ENCODE measurements around the gene SFT2D2.

SFT2D2 gene

DNA sequence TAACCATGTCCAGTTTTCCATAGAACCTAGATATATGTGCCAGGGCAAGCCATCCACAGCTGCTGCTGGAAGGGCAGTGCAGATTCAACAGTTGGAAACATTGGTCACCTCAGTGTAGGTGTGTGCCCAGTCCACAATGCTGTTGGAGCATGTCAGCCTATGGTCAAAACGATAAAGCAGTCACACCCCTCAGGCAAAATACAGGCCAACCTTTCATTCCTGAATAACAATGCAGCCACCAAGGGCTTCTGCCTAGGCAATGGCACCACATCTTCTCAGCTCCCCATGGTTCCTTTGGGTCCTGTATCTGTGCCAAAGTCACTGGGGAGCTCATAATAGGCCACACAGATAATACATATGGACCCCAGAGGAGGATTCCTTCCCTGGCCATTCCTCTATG lies 39.8 kb downstream of the SFT2D2 start:
- DNase-seq (ENCODE audit: low read depth in 3 of 3): no peak

DNA sequence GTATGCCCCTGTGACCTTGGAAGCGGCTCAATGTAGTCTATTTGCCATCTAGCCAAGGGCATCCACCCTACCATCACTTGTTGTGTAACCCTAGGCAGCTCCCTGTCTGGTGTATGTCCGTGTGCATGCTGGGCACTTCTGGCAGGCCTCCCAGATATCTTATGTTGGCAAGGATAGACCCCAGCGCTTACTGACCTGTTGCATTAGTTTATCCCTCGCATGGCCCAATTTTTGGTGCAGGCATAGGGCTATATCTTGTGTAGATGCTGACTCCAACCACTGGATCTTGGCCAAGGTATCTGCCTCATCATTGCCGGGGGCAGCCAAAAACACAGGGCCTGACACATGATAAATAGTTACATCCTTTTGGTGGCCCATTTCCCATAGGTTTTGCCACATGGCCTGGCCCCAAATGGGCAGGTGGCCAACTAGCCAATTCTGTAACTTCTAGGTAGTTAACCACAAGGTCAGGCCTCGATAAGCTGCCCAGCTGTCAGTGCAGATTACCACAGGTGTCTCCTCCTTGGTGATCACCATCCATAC lies 40.9 kb downstream of the SFT2D2 start:
- no peak for DNase-seq (ENCODE audit: low read depth in 3 of 3)

DNA sequence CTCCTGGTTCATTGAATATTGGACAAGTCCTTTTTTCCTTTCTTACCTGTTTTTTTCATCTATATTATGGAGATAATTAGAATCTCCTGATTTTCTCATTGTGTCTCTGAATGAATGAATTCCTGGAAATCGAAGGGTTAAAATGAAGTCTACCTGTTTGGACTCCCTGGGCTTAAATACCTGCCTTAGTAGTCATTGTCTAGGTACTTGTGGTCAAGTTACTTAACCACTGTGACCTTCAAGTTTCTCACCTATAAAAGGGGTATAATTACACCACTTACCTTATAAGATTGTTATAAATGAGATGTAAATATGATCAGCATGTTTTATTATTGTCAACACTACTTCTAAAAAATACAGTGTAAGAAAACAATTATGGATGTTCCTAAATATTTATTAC lies 45.8 kb downstream of the SFT2D2 start:
- no peak for DNase-seq (ENCODE audit: low read depth in 3 of 3)

DNA sequence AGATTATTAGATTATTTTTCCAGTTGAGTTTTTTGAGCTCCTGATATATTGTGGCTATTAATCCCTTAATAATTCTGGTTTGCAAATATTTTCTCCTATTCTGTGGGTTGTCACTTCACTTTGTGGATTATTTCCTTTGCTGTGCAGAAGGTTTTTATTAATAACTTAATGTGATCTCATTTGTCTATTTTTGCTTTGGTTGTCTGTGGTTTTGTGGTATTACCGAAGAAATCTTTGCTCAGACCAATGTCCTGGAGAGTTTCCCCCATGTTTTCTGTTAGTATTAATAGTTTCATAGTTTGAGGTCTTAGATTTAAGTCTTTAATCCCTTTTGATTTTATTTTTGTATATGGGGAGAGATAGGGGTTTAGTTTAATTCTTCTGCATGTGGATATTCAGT lies 47.8 kb downstream of the SFT2D2 start:
- DNase-seq (ENCODE audit: low read depth in 3 of 3): no peak

DNA sequence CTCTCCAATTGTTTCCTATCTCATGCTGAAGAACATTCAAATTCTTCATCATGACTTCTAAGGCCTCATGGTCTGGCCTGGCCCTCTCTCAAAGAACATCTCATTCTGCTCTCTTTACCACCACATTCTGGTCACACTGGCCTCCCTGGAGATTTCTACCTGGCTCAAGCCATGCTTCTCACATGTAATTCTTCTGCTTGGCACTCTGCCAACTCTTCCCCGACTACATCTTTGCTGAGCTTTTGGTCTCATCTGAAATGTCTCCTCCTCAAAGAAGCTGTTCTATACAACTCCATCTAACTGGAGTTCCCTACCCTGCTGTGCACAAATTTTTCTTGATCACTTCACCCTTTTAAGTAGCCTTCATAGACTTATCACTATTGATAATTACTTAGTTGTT lies 53.4 kb downstream of the SFT2D2 start:
- no peak for DNase-seq (ENCODE audit: low read depth in 3 of 3)

DNA sequence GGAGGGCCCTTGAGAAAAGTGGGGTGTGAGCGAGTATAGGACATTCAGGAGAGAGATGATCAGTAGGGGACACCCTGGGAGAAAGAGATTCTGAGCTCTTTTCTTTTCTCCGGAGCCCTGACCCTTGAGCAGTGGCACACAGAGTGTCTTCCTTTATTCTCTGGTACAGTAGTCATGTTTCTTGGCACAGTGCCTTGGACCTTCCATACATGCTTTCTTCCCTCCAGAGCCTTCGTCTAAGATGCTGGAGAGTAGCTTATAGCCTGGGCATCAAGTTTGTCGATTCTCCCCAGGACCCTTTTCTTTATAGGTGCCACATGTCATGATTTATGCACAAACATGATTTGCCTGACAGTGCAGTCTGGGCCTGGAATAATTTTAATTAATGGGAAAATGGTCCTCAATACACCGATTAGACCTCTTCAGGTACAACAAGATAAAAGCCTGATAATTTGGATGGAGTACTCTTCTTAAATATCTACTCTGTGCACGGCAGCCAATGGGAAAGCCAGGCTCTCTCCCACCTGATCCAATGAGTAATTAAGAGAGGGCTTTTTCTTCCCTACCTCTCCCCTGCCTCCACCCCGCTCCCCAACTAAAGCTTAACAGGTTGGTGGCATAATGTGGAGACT lies 54.6 kb downstream of the SFT2D2 start, which contains the start of gene TBX19:
Gene TBX19 (plus strand): TSS at position 582 of the 632 bp plus-strand sequence. CDS start 214 bp downstream, outside the sequence.
- no peak for DNase-seq (ENCODE audit: low read depth in 3 of 3)

DNA sequence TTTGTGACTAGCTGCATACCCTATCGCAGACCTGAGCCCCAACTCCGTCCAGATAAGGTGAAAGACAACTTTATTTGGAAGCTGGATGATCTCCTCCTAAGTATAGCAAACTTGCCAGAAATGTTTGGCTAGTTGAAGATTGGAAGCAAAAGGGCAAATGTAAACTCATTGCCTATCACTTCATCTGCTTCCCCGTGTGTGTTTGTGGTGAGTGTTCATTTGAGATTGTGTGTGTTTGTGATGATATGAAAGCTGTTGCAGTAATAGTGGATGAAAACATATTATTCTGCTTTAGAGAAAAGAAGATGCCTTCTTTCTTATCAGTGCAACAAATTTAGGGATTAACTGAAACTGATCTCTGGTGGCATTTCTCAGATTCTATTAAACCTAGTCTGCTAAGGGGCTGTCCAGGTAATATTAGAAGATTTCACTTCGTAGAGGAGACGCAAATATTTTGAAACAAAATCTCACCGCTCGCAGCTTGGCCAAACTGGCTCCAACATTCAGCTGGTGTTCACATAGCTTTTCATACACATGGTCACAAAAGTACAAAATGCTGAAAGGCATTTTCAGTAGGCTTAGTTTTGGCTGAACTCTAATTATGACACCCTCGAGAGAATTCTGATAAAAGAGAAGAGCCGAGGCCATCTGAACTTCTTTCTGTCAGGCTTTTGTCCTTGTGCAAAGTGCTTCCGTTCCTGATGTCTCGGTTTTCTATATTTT lies 56.0 kb downstream of the SFT2D2 start:
- no peak for DNase-seq (ENCODE audit: low read depth in 3 of 3)

DNA sequence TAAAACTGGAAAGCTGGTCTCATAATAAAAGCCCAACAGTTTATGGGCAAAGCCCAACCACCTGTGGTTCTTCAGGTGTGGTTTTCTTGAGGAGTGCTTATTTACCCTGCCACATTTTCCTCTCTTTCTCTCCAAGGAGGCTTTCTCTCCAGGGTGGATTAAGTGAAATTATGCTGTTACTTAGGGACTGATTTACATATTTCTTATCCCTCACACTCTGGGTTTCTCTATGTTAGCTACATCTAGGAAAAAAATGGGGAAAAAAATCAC lies 59.7 kb downstream of the SFT2D2 start:
- DNase-seq (ENCODE audit: low read depth in 3 of 3): no peak

DNA sequence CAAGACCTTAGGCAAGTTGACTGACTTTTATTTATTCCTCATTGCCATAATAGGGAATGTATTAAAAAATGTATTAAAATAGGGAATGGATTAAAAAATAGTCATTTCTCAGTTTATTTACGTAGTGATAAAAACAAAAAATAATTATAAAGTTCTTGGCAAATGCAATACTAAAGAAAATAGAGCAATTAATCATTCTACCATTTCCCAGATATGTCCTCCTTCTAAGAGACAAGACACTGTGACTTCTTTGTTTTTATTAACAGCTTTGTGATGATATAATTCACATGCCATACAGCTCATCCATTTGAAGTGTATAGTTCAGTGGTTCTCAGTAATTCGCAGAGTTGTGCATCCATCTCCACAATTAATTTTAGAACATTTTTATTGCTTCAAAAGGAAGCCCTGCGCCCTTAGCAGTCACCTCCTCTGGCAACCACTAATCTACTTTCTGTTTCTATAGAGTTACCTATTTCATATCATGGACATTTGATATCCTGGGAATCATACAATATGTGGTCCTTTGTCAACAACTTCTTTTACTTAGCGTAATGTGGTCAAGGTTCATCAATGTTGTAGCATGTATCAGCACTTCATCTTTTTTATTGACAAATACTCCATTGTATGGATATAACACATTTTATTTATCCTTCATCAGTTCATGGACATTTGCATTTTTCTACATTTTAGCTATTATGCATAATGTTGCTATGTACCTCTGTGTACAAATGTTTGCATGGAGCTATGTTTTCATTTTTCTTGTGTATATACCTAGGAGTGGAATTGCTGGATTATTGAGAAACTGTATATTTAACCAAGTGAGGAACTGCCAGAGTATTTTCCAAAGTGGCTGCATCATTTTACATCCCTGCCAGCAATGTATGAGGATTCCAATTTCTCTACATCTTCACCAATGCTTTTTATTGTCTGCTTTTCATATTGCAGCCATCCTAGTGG lies 60.4 kb downstream of the SFT2D2 start:
- no peak for DNase-seq (ENCODE audit: low read depth in 3 of 3)

DNA sequence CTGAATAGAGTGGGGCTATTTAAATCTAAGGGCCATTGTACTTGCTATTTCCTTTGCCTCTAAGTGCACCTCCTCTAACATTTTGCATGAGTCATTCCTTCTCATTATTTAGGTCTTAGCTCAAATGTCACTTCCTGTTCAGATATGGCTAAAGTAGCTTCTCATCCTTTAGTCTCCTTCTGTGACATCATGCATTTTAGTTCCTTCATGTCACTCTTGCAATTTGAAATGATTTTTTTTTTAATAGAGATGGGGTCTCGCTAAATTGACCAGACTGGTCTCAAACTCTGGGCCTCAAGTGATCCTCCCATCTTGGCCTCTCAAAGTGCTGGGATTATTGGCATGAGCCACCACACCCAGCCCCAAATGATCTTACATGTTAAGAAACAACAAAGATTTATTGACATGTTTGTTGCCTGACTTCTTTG lies 61.4 kb downstream of the SFT2D2 start:
- no peak for DNase-seq (ENCODE audit: low read depth in 3 of 3)

DNA sequence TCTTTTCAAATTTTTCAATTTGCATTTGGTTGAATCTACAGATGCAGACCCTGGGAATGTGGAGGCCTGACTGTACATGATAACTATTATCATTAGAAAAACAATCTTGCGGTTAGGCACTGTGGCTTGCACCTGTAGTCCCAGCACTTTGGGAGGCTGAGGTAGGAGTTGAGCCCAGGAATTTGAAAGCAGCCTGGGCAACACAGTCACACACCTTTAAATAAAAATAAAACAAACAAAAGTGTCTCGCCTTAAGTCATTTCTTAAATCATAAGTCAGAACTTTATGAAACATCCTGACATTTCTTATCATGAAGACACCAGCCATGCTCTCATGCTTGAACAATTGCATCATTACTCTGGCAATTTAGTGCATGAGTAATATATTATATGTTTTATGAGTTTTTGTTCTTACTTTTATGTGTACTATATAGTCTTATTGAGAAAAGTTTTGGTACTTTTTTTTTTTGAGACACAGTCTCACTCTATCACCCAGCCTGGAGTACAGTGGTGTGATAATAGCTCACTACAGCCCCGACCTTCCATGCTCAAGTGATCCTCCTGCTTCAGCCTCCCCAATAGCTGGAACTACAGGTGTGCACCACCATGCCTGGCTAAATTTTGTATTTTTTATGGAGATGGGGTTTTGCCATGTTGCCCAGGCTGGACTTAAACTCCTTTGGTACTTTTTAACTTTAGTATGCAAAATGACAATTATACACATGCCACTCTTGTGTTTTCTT lies 62.7 kb downstream of the SFT2D2 start:
- no peak for DNase-seq (ENCODE audit: low read depth in 3 of 3)

DNA sequence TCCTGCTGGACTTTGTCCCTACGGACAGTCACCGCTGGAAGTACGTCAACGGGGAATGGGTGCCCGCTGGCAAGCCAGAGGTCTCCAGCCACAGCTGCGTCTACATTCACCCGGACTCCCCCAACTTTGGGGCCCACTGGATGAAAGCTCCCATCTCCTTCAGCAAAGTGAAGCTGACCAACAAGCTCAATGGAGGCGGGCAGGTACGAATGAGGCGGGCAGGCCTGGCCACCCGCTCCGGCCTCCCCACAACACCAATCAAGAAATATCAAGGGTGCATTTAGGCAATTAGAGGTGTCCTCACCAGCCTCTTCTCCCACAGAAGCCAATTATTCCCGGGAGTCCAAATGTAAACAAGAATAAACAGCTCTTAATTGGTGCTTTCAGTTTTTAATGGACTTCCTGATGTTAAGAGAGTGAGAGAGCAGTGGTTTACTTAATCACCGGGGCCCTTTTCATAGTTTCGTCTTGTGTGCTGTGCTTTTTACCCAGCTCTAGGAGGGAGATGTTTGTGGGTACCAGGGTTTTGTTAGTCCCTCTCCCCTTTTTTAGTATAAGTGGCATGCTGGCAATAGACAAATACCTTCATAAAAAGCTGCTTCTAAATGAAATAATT lies 65.5 kb downstream of the SFT2D2 start:
- no peak for DNase-seq (ENCODE audit: low read depth in 3 of 3)

DNA sequence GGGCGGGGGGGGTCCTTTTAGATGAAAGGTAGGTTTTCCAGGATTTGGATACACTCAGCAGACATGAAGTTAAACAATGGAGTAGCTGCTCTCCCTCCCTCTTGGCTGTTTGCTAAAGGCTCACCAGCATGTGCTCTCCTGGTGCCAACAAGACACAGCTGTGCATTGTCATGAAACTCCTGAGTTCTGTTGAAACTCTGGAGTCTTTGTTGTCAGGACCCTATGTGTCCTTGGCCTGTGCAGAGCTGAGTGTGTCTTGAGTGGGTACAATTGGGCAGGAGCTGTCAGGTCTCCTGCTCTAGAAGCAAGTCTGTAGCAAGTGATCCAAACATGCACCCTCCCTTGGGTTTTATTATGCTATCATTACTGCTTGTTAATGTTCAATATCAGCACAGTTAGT lies 67.6 kb downstream of the SFT2D2 start:
- DNase-seq (ENCODE audit: low read depth in 3 of 3): no peak

DNA sequence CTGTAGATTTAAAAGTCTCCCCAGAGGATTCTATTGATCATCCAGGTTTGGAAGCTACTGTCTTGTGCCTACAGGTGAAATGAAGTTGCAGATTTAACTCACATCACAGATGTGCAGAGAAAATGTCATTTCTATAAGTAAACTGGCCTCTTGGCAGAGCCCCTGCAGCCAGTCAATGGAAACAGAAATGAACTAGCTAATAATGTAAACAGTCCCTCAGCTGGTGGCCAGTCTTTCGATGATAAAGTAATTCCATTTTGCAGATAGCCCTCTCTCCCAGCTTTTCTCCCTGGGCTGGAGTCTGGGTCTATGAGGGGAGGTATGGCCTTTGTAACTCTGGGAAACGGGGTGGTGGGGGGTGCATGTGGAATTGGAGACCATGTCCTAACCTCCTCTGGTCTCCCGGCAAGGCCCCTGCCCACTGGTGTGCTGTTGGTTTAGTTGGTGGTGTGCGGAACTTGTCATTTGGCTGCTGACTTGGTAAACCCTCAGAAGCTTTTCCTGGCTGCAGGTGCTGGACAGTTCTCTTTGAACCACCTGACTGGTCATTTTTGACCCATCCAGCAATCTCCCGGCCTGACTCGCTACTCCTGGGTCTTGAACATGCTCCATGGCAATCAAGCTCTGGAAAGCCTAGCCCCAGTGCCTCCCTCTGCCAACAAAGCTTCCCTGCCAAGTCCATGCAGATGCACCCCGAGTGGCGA lies 69.8 kb downstream of the SFT2D2 start:
- no peak for DNase-seq (ENCODE audit: low read depth in 3 of 3)

DNA sequence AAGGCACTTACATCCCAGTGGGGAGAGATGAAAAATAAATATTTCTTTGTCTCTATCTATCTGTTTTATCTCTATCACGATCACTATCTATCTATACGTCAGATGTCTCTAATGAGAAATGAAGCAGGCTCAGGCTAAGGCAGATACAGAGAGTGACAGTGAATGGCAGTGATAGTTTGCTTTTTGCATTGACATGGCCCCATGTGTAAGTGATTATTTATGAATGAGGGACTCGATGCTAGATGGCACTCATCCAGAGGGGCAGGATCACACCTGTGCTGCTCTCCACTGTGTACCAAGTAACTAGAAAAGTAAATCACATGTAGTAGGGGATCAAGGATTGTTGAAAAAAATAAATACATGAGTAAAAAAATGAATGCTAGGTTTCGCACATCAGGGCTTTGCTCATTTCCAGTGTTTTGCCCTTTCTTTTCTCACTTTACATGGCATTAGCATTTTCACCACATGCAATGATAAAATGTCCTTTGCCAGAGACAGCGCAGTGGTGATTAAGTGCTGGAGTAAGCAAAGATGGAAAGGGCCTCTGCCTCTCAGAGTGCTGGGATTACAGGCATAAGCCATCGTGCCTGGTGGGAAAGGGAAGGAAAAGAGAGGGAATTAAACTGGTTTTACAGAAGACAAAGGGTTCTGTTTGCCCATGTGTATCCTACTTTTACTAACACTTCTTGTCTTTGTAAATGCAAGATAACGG lies 71.4 kb downstream of the SFT2D2 start:
- DNase-seq (ENCODE audit: low read depth in 3 of 3): no peak

DNA sequence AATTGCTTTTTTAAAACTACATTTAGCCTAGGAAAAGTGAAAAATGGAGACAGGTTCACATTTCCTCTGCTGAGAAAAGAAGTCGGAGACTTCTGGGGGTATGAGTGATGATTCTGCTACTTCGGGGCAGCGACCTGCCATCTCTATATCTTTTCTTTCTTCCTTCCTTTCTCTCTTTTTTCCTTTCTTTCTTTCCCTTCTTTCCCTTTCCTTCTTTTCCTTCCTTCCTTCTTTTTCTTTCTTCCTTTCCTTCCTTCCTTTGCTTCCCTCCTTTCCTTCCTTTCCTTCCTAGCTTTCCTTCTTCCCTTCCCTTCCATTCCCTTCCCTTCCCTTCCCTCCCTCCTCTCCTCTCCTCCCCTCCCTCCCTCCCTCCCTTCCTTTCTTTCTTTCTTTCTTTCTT lies 72.6 kb downstream of the SFT2D2 start:
- DNase-seq (ENCODE audit: low read depth in 3 of 3): no peak

DNA sequence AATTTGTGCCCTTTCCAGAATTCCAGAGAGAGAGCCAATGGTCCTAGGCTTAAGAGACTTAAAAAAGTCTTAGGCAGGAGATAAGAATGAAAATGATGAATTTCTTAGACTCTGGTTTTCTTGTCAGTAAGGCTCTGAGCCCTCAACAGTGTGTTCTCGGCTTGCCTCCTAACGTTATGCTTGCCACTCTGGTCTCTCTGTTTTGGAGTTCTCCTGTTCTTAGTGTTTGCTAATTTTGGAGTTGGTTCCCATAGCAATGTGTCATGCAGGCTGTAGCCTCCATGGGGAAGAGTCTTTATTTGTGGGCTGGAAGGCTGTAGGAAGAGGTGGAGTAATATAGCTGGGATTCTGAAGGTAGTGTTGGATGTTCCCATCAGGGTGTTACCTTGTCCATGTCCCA lies 74.8 kb downstream of the SFT2D2 start:
- DNase-seq (ENCODE audit: low read depth in 3 of 3): no peak

DNA sequence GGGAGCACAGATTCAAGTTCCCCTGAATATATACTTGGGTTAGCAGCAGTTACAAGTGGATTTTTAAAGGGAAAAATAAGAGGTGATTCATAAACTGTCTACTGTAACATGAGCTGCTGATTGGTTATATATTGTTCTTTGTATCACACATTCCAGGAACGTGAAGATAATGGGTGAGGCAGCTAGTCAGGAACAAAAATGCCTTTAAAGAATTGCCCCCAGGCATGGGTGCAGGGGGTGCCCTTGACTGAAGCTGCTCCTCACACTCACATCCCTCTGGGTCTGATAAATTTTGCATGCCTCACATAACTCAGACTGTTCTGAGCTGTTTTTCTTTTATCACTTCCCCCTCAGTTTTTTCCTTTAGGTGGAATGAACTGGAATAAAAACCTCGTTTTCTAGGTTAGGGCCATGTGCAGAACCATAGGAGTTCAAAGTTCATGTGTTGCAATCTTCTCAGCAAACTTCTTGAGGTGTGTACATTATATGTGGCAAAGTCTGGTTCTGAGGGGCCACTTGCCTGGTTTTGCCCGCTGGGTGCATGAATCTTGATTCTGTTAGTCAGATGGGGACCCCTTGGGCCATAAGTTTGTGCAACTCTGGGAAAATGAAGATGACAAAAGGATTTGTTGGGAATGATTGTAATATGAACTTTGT lies 76.0 kb downstream of the SFT2D2 start:
- no peak for DNase-seq (ENCODE audit: low read depth in 3 of 3)

Data from stimulated activated CD4-positive, alpha-beta T cell treated with anti-CD3 and anti-CD28 coated beads, TNF-alpha, amount 100 ng/mL, for 48 hours (primary cell).